Measurements from ENCODE around the gene GAB3.

Gene GAB3

DNA sequence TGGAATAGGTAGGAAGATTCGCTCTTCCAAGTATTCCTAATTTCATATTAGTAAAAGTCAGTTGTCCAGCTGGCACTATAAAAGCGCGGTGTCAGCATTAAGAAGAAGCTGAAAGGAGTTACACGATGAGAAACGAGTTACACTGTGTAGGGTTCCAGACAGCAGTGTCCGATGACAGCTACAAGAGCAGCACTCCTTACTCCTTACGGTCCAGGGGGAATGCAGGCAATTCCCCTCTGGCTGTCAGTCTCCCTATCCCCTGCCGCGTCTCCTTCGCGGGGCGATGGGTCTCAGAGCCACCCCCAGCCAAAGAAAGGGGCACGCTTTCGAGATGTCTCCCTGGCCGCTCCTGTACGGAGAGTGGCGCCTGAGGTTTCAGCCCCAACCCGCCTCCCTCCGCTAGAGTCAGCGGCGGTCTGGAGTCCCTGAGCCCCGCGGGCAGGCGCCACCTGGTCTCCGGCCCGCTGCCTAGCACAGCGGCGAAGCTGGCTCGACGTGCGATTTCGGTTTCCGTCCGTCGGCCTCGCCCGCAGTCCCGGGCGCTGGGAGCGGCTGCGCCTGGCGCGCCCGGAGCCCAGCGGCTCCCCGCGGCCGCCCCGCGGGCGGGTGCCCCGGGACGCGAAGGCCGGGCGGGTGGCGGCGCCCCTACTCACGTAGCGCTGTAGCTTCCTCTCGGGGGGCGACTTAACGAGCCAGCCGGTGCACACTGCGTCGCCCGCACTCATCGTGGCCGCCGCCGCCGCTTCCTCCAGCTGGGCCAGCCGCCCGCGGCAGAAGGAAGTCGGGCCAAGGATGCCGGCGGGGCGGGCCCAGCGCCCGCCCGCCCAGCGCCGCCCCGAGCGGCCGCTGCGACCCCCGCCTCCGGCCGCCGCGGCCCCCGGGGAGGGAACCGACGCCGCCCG is at the start of gene GAB3:
GAB3 (minus strand) TSS at position 777 of the 902 bp plus-strand sequence; CDS start at position 725, 52 bp downstream.
- in situ Hi-C loops (cut with HindIII; ENCODE audit: low pct_unique_long_range_greater_than_20kb, low sequenced_read_pairs), result no loop called here

GRCh38 chrX:154799556-154800348 is 48.9 kb upstream of the GAB3 start:
- no peak for TF ChIP-seq JUND (IDR thresholded peaks at IDR 0.05; ENCODE audit: low read depth)
- in situ Hi-C loops (cut with HindIII; ENCODE audit: low pct_unique_long_range_greater_than_20kb, low sequenced_read_pairs), result no loop called here

More for the DNA sequence above, at the start of gene GAB3:
- peak in 1 of 2 experiments; percentile 2 for DNase-seq (ENCODE audit: low read depth in 1 of 2, low spot score in 1 of 2)
- TF ChIP-seq JUND (IDR thresholded peaks at IDR 0.05; ENCODE audit: low read depth), result no peak

DNA sequence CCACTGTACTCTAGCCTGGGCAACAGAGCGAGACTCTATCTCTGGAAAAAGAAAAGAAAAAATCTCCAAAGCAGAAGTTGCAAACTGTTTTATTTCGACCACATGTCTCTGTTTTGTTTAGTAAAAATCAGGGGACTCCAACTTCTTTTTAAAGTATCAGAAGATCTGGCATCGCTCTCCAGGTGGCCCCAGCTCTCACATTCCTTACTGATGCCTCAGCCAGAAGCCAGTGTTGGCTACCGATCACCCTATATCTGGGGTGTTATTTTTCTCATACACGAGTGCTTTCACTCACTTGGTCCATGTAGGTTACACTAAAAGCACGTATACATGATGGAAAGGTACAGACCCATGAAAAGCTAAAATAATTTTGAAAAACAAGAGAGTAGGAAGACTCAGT is 46.1 kb upstream of the GAB3 start:
- in situ Hi-C loops (cut with HindIII; ENCODE audit: low pct_unique_long_range_greater_than_20kb, low sequenced_read_pairs), result no loop called here
- TF ChIP-seq JUND (IDR thresholded peaks at IDR 0.05; ENCODE audit: low read depth), result no peak
- no peak for DNase-seq (ENCODE audit: low read depth in 1 of 2, low spot score in 1 of 2)

More at GRCh38 chrX:154799556-154800348, 48.9 kb upstream of the GAB3 start:
- DNase-seq (ENCODE audit: low read depth in 1 of 2, low spot score in 1 of 2), result peak in 1 of 2 experiments; percentile 2

- no peak for DNase-seq (ENCODE audit: low read depth in 1 of 2, low spot score in 1 of 2)
- TF ChIP-seq JUND (IDR thresholded peaks at IDR 0.05; ENCODE audit: low read depth), result no peak
- in situ Hi-C loops (cut with HindIII; ENCODE audit: low pct_unique_long_range_greater_than_20kb, low sequenced_read_pairs), result no loop called here
These were observed 44.1 kb upstream of the GAB3 start for GRCh38 chrX:154795016-154795415.

DNA sequence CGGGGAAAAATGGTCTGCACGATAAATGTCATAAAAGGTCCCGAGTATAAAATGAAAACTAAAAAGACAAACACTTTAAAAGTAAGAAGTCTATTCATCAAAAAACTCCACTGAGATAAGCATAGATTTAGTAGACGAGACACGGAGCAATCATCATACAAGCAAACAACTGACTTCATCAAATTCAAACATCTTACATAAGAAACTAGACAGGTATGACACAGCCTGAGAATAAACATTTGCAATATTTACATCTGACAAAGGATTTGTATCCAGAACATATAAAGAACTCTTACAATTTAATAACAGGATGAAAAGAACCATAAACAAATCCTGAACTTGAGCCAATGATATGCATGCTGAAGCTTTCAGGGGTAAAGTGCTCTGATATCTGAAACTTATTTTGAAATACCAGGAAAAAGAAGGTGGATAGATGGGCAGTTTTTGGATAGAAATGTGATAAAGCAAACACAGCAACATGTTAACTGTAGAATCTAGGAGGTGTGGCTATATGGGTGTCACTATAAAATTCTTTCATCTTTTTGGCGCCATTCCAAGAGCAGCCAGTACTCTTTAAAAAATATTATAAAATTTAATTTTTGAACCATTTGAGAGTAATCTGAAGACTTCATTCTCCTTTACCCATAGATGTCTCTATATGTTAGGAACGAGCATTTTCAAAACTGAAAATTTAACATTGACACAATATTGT is 42.4 kb upstream of the GAB3 start:
- in situ Hi-C loops (cut with HindIII; ENCODE audit: low pct_unique_long_range_greater_than_20kb, low sequenced_read_pairs), result no loop called here
- no peak for TF ChIP-seq JUND (IDR thresholded peaks at IDR 0.05; ENCODE audit: low read depth)
- no peak for DNase-seq (ENCODE audit: low read depth in 1 of 2, low spot score in 1 of 2)

GRCh38 chrX:154791939-154792338 is 41.1 kb upstream of the GAB3 start:
- DNase-seq (ENCODE audit: low read depth in 1 of 2, low spot score in 1 of 2), result no peak
- in situ Hi-C loops (cut with HindIII; ENCODE audit: low pct_unique_long_range_greater_than_20kb, low sequenced_read_pairs), result no loop called here
- TF ChIP-seq JUND (IDR thresholded peaks at IDR 0.05; ENCODE audit: low read depth), result no peak

DNA sequence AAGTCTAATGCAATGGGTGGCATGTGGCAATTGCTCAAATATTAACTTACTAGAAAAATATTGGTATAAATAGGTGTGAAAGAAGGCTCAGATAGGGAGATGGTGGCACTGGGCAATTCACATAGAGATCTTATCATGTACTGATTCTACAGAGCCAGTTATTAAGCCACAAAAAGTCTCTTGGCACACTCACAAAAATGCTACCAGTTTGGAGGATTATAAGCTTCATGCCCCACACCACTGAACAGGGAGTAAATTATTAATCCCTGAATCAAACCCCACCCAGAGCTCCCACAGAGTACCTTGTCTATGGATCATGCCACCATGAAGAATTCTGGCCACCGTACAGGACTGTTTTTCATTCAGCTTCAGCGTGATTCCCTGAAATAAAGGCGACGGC is 40.6 kb upstream of the GAB3 start:
- in situ Hi-C loops (cut with HindIII; ENCODE audit: low pct_unique_long_range_greater_than_20kb, low sequenced_read_pairs), result no loop called here
- TF ChIP-seq JUND (IDR thresholded peaks at IDR 0.05; ENCODE audit: low read depth), result no peak
- DNase-seq (ENCODE audit: low read depth in 1 of 2, low spot score in 1 of 2), result no peak

- no peak for TF ChIP-seq JUND (IDR thresholded peaks at IDR 0.05; ENCODE audit: low read depth)
- DNase-seq (ENCODE audit: low read depth in 1 of 2, low spot score in 1 of 2), result no peak
- in situ Hi-C loops (cut with HindIII; ENCODE audit: low pct_unique_long_range_greater_than_20kb, low sequenced_read_pairs), result no loop called here
These were observed 34.8 kb upstream of the GAB3 start for GRCh38 chrX:154785716-154786115.

GRCh38 chrX:154784149-154784995 is 33.5 kb upstream of the GAB3 start:
- no peak for TF ChIP-seq JUND (IDR thresholded peaks at IDR 0.05; ENCODE audit: low read depth)

DNA sequence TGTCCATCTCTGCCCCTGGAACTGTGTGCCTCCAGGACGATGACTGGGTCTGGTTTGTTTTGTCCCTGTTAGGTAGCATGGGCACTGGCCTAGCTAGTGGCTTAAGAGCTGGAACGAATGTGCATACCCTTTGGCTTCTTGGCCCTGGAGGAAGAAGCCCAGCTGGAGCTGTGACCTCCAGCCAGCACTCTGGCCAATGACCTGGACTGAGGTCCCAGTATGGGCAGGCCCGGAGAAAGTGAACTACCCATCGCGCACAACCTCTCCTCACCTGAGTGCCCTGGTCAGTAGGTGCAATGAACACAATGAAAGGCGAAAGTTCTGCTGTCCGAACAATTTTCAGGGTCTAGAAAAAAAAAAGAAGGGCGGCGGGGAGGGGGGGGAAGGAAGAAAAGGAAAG is 30.1 kb upstream of the GAB3 start:
- no peak for TF ChIP-seq JUND (IDR thresholded peaks at IDR 0.05; ENCODE audit: low read depth)
- in situ Hi-C loops (cut with HindIII; ENCODE audit: low pct_unique_long_range_greater_than_20kb, low sequenced_read_pairs), result no loop called here
- no peak for DNase-seq (ENCODE audit: low read depth in 1 of 2, low spot score in 1 of 2)

More at GRCh38 chrX:154784149-154784995, 33.5 kb upstream of the GAB3 start:
- DNase-seq (ENCODE audit: low read depth in 1 of 2, low spot score in 1 of 2), result no peak
- in situ Hi-C loops (cut with HindIII; ENCODE audit: low pct_unique_long_range_greater_than_20kb, low sequenced_read_pairs), result no loop called here

GRCh38 chrX:154779261-154779660 is 28.4 kb upstream of the GAB3 start:
- in situ Hi-C loops (cut with HindIII; ENCODE audit: low pct_unique_long_range_greater_than_20kb, low sequenced_read_pairs), result no loop called here

More at GRCh38 chrX:154779261-154779660, 28.4 kb upstream of the GAB3 start:
- DNase-seq (ENCODE audit: low read depth in 1 of 2, low spot score in 1 of 2), result no peak
- TF ChIP-seq JUND (IDR thresholded peaks at IDR 0.05; ENCODE audit: low read depth), result no peak

All from T47D (cell line).